ENCODE data around the gene DDX3X.

GRCh38 chrX:41329101-41329500, 4.9 kb upstream of the DDX3X start:
- TF ChIP-seq CTCF (conservative IDR thresholded peaks at IDR 0.05; ENCODE audit: low read length) (no peak), EZH2phosphoT487 (IDR thresholded peaks at IDR 0.05; ENCODE audit: borderline replicate concordance) (no peak)
